HG03095 (cell line): ENCODE results near the gene SCNN1B.

Source experiments
- ATAC-seq: cut with Tn5 transposase; IDR thresholded peaks from one replicate; pipeline ENCODE4 v1.9.1; 2021; ENCODE audit warnings: moderate library complexity; ENCODE audit not compliant: unreplicated experiment

SCNN1B gene

DNA sequence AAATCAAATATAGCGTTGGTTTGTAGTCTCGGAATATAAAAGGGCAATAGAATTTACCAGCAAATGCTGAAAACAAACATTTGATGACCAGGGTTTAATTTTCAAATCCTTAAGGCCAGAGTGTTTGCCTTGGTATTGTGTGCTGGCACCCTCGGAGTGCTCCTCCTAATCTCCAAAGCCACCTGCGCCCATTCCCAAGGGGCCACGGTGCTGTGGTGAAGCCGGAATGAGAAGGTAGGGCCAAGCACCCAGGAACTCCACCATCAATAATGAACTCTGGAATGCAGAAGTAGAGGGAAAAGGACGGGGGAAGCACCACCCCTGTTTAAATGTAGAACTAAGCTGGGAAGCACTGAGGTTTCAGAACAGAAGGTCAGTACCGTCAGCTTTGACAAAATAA is 99.0 kb downstream of the SCNN1B start:
- no peak for ATAC-seq

DNA sequence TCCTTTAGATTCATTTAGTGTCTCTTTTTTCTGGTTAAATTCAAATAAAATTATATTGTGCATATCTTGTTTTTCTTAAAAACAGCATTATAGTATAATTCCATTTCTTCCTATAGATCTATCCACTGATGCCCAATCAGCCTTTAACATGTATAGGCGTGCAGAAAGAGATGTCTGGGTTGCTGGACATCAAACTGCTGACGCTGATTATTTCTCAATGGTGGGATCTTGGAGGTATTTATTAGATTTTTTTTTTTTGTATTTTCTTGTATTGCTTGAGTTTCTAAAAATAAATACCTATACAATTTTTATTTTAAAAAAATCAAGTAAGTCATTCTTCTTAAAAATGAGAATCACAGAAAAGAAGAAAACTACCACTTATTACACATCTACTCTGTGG is 100.0 kb downstream of the SCNN1B start:
- no peak for ATAC-seq

DNA sequence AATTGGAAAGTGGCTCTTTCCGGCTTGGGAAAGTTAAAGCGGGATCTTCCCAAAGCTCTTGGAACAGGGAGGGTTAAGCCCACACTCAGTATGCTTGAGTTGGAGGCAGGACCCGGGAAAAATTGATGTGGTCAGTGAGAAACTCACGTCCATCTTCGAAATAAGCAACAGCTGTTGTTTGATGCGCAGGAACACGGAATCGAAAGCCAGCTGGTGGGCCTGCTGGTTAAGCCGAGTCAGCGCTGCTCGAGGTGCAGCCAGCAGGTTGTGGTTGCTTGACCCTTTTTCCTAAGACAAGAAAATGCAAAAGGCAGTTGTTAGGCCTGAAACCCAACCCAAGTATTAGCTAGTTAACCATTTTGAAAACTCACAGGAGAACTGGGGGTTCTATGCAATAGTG is 101.4 kb downstream of the SCNN1B start:
- ATAC-seq = no peak

DNA sequence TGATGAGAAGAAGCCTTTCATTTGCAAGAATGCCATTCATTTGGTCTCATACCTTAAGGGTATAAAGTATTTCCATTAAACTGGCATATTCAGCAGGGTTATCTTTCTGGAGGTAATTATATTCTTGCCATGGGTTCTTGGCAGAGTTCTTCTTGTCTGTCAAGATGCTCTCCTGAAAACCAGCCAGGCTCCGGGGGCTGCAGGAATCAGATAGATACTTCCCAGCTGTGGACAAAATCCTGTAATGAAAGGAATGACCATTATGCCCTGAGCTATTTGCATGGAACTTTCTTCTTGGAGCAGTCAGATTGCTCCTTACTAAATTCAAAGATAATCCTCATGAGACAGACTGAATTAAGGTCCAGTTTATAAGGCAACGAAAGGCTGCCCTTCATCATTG is 103.9 kb downstream of the SCNN1B start:
- no peak for ATAC-seq

DNA sequence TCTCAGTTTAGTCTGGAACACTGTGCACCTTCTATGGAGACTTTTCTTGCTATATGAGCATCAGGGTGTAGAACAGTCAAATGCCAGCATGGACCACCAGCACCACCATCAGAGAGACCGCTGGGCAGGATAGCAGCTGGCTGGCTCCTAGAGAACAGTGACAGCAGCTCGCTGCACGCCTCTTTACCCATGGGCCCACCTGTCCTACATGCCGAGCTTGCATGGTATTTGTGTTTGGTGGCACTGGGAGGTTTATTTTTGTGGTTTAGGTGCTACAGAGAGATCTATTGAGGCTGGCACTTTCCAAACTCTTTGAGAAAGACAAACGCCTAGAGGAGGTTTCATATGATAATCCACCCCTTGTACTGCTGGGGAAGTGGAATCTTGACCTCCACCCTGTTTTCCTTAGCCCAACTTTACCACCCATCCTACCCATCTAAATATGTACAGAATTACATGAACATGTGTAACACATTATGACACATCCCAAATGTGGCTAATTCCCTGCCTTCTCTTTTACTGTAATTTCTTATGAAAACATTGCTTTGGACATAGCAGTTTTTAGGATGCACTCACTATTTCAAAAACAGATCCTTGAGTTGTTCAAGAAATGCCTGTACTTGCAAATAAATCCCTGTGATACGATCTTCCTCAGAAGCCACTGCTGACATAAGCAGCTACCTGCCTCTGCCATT is 104.6 kb downstream of the SCNN1B start:
- no peak for ATAC-seq

DNA sequence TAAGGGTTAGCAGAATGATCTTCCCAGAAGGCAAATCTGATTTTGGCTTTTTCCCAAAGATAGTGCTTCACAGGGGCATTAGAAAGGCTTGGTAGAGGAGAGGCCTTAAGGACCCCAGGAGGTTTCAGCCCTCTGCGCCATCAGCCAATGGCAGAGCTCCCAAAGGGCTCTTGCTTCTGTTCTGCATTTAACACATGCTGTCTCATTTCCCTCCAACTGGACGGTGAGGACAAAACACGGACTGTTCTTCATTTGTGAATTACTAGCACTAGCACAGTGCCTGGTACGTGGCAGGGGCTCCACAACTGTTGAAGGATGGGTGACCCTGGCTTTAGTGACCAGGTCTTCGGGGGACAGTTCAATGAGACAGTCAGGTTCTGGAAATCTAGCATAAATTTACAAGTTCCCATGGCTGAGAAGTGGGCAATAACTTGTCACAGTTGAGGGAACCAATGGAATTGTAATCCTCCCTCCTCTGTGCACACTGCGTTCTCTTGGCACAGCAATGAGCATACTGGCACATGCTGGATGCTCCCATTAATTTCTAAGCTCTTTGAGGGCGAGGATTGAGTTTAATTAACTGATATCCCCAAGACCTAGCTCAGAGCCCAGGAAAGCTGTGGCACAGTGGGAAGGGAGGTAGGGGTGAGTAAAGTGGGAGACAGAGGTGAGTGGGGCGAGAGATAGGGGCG is 105.5 kb downstream of the SCNN1B start:
- no peak for ATAC-seq

DNA sequence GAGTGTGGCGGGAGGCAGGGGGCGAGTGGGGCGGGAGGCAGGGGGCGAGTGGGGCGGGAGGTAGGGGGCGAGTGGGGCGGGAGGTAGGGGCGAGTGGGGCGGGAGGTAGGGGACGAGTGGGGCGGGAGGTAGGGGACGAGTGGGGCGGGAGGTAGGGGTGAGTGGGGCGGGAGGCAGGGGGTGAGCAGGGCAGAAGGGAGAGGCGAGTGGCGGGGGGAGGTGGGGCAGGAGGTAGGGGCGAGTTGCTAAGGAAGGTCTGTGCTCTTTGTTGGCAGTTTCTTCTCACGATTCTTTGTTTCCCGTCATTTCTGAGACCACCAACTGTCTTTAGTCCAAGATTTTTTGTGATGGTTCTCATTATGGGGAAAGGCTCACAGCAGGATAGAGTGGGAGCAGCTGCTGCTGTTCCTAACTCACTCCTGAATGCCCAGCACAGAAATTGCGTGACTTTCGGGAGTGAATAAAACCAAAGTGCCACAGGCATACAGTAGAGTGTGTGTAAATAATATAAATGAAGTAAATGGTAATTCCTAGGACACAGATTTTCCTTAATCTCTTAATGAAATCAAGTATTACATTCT is 106.2 kb downstream of the SCNN1B start:
- no peak for ATAC-seq

DNA sequence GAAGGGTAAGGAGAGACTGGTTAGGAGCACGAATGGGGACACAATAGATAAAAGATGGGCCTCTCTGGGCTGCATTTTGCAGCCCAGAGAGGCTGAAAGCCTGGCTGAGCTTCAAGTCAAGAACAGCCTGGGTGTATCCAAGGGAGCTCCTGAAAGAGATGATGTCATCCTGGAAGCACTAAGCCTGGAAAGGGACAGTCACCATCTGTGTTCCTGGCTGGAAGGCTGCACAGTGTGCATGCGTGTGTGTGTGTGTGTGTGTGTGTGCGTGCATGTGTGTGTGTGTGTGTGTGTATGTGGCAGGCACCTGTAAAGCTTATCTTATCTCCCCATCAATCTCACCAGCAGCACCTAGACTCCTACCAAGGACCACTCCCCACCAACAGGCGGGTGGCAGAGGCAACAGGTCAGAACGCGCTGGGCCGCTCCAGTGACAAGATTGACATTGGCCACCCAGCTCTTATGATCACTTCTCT is 106.8 kb downstream of the SCNN1B start:
- no peak for ATAC-seq

DNA sequence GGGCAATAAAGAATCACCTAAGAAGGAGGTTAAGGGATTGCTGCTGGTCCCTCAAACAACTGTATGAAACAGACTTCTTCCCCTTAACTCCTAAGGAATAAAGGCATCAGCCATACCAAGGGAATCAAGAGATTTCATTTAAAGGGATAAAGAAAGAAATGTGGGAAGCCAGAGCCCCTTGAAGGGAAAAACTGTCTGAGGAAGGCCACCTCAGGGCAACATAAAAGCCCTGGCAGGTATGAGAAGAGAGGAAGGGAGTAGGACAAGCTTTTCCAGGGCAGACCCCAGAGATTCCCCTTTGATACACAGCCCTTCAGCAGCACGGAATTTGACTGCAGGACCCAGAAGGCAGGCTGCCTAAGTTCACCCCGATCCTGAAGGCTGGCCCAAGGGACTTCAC is 107.4 kb downstream of the SCNN1B start:
- ATAC-seq = no peak

DNA sequence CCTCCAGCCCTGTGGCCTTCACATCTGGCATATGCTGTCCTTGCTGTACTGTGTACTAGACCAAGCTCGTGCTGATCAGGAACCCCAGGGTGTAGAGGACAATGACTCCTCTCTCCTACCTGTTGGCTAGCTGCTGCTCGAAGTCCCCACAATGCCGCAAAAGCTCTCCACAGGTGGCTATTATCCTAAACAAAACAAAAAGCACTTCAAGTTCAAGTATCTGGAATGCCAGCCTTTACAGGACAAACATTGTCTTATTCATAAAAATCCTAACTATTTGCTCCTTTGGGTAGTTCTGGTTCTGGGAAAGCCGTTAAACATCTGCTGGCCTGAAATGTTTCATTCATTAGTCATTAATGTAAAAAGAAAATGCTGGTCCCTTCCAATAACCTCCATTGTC is 108.1 kb downstream of the SCNN1B start:
- ATAC-seq = no peak

DNA sequence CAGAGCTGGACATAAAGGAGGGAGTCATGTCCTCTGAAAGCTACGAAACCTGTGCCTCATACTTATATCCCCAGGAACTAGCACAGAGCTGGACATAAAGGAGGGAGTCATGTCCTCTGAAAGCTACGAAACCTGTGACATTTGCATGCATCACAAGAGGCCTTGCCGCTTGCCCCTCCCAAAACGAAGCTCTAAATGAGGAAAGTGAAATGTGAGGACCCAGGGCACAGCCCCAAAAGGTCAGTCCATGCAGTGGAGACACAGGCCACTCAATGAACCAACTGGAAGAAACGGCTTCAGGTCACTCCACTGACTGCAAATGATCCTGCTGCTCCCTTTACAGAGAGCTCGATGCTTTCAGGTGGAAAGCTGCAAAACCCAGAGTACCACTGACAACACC is 112.6 kb downstream of the SCNN1B start:
- ATAC-seq = no peak

DNA sequence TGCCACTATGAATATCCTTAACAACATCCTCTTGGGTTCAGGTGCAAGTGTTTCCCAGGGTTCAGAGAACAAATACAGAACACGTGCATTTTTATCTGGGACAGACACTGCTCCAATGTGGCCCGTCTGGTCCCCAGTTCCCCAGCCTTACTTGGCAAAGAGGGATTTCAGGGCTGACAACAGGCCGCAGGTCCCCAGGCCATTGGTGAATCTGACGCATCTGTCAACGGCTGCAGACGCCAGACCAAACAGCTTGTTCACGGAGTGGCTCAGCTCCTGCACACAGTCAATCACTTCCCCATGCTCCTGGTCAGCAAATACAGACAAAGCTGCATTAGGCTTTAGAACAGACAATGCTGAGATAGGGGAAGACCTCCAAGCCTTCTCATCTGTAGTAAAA is 114.7 kb downstream of the SCNN1B start:
- no peak for ATAC-seq

DNA sequence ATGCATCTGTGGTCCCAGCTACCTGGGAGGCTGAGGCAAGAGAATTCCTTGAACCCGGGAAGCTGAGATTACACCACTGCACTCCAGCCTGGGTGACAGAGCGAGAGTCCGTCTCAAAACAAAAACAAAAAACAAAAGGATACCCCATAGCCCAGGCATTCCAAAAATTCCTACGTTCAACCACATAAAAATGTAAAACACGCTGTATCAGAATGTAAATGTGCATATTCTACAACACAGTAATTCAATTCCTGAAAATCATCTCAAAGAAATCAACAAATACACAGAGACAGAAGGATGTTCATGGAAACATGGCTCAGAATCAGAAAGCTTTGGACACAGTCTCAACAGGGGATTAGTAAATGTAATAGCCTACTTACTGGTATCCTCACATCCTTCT is 117.9 kb downstream of the SCNN1B start:
- no peak for ATAC-seq

DNA sequence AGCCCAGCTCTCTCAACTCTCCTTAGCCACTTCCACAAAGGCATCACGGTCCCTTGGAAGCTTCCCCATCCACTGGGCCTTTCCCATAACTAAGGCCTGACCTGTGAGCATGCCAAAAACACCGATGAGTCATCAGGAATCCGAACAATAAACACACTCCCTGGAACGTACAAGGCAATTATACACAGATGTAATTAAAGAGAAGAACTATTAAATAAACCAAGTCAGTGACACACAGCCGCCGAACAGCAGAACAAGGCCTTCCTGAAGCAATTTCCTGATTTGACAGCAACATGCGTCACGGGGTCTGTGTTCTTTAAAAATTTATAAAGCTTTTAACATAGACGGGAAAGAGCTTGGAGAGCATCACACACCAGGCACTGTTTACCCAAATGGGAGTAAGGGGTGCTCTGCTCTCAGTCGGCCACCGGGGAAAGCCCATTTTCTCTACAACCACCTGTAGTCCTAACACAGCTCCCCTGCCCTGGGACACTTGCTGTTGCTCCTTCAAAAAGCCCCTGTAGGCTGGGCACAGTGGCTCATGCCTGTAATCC is 121.5 kb downstream of the SCNN1B start:
- no peak for ATAC-seq

DNA sequence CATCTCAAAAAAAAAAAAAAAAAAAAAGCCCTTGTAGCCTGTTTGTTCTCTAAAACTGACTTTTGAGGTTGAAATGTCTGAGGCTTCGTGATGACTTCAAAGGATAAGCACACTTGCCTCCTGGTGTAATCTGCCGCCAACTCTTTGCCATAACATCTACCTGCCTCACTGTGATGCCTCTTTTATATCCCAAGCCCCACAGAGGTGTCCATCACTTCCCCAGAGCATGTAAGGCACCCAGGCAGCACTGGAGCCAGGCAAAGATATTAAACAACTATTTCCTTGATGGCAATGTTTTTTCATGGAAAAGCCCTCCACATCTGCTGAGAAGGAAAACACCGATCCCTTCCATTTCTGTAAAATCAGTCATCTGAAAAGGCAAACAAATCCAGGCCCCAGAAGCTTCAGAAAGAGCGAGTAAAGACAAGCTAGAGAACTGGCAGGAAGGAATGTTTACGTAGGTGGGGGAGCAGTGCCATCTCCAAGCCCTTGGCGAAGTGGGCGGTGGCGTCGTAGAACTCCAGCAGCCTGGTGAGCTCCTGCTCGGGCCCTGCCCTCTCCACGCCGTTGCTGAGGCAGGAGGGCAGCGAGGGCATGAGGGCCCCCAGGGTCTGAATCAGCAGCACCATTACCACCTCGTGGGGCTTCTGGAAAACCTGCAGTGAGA is 122.3 kb downstream of the SCNN1B start:
- no peak for ATAC-seq

DNA sequence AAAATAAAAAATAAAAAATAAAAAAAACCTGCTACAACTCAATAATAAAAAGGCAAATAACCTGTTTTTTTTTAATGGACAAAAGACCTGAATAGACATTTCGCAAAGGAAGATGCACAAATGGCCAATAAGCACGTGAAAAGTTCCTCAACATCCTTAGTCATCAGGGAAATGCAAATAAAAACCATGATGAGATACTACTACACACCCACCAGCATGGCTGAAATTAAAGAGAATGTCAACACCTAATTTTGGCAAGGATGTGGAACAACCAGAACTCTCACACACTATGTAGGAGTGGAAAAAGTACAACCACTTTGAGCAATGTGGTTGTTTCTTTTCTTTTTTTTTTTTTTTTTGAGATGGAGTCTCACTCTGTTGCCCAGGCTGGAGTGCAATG is 126.2 kb downstream of the SCNN1B start:
- ATAC-seq = no peak
